ENCODE data around the gene TACSTD2. TPM values are rescaled to one million over a fixed set of nuclear protein-coding genes. Genes with fewer than 3 reads are reported as not detected.

The TACSTD2 gene
- total RNA-seq, 1 experiment from 2014 or later: 0.28 TPM

DNA sequence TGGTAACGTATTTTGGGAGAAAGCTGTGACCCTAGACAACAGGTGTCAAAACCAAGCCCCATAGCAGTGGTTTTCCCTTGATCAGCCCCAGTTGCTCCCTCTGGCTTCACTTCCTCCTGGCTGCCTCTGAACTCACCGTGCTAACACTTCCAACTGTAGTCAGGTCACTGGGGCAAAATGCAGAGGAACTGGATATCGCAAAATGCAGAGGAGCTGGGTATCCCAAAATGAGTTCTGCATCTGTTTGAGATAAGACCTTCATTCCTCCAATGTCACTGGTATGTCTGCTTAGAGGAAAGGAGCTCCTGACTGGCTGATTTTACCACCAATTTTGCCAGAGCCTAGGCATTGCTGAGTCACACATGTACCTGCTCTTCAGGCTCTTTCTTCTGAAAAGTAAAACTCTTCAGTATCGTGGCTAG is 19.6 kb upstream of the TACSTD2 start:
- ChIA-PET POLR2A (no interaction called here), CTCF (no interaction called here)
- Histone ChIP-seq H3K27me3 (ENCODE audit: control insufficient read depth, insufficient read depth, low read length) (no peaks in the 10 kb centered on the region; the same call in 1 of the 2 replicates), H3K4me3 (ENCODE audit: low read depth in 2 of 2, low read length in 2 of 2) (no peak overlapping the region), H3K36me3 (ENCODE audit: control insufficient read depth, insufficient read depth, low read length) (no peaks in the 10 kb centered on the region), H3K27ac (ENCODE audit: low read length) (no peak overlapping the region), H3K9me3 (ENCODE audit: control insufficient read depth, insufficient read depth, low read depth, low read length) (no peaks in the 10 kb centered on the region), H3K4me1 (ENCODE audit: control insufficient read depth, insufficient read depth, low read length) (no peaks in the 10 kb centered on the region)
- TF ChIP-seq, protein P1, sequence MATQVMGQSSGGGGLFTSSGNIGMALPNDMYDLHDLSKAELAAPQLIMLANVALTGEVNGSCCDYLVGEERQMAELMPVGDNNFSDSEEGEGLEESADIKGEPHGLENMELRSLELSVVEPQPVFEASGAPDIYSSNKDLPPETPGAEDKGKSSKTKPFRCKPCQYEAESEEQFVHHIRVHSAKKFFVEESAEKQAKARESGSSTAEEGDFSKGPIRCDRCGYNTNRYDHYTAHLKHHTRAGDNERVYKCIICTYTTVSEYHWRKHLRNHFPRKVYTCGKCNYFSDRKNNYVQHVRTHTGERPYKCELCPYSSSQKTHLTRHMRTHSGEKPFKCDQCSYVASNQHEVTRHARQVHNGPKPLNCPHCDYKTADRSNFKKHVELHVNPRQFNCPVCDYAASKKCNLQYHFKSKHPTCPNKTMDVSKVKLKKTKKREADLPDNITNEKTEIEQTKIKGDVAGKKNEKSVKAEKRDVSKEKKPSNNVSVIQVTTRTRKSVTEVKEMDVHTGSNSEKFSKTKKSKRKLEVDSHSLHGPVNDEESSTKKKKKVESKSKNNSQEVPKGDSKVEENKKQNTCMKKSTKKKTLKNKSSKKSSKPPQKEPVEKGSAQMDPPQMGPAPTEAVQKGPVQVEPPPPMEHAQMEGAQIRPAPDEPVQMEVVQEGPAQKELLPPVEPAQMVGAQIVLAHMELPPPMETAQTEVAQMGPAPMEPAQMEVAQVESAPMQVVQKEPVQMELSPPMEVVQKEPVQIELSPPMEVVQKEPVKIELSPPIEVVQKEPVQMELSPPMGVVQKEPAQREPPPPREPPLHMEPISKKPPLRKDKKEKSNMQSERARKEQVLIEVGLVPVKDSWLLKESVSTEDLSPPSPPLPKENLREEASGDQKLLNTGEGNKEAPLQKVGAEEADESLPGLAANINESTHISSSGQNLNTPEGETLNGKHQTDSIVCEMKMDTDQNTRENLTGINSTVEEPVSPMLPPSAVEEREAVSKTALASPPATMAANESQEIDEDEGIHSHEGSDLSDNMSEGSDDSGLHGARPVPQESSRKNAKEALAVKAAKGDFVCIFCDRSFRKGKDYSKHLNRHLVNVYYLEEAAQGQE (IDR thresholded peaks at IDR 0.05; ENCODE audit: insufficient read depth in 1 of 2, low read depth in 2 of 2, low read length in 1 of 2): no peak
- TF ChIP-seq TCF7L2 (IDR thresholded peaks at IDR 0.05; ENCODE audit: low read depth, low read length): no peak
- no peak for TF ChIP-seq SIN3A (IDR thresholded peaks at IDR 0.05; ENCODE audit: borderline replicate concordance, insufficient read depth, low read depth, low read length)
- TF ChIP-seq, protein P2, sequence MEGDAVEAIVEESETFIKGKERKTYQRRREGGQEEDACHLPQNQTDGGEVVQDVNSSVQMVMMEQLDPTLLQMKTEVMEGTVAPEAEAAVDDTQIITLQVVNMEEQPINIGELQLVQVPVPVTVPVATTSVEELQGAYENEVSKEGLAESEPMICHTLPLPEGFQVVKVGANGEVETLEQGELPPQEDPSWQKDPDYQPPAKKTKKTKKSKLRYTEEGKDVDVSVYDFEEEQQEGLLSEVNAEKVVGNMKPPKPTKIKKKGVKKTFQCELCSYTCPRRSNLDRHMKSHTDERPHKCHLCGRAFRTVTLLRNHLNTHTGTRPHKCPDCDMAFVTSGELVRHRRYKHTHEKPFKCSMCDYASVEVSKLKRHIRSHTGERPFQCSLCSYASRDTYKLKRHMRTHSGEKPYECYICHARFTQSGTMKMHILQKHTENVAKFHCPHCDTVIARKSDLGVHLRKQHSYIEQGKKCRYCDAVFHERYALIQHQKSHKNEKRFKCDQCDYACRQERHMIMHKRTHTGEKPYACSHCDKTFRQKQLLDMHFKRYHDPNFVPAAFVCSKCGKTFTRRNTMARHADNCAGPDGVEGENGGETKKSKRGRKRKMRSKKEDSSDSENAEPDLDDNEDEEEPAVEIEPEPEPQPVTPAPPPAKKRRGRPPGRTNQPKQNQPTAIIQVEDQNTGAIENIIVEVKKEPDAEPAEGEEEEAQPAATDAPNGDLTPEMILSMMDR (IDR thresholded peaks at IDR 0.05): no peak
- TF ChIP-seq POLR2AphosphoS5 (IDR thresholded peaks at IDR 0.05; ENCODE audit: low read depth, low read length): no peak
- DNase-seq (ENCODE audit: low read depth, low spot score) (no peak), ATAC-seq (no peak)
- intact Hi-C loops (cut with micrococcal nuclease; ENCODE audit: unreplicated experiment) (no loop called here), in situ Hi-C loops (cut with HindIII; ENCODE audit: low pct_unique_long_range_greater_than_20kb, low sequenced_read_pairs) (no loop called here)
- BruUV-seq (replicated peaks): no TSS peak

DNA sequence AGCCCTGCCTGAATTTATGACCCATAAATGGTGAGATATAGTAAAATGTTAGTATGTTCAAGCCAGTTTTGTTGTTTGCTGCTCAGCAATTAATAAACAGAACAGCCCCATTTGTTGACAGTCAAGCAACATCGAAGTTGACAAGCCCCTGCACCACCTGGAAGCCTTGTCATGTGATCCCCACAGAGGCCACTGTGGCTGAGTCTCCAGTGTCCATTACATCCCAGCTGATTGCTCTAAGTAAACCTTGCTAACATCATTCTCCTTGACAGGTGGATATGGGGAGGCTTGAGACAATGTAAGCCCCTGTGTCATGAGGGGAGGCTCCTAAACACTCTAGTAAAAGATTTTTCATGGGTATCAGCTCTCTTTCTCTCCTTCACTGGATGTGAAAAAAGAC is 17.5 kb upstream of the TACSTD2 start:
- POLR2A ChIA-PET: no interaction called here
- no peak for ATAC-seq
- DNase-seq (ENCODE audit: low read depth, low spot score): no peak
- no peak overlapping the region for H3K27ac ChIP-seq (ENCODE audit: low read length)
- no peaks in the 10 kb centered on the region for H3K36me3 ChIP-seq (ENCODE audit: control insufficient read depth, insufficient read depth, low read length)
- in situ Hi-C loops (cut with HindIII; ENCODE audit: low pct_unique_long_range_greater_than_20kb, low sequenced_read_pairs): no loop called here
- H3K27me3 ChIP-seq (ENCODE audit: control insufficient read depth, insufficient read depth, low read length): no peaks in the 10 kb centered on the region; the same call in 1 of the 2 replicates
- CTCF ChIA-PET: no interaction called here
- H3K4me3 ChIP-seq (ENCODE audit: low read depth in 2 of 2, low read length in 2 of 2): no peak overlapping the region
- no TSS peak for BruUV-seq (replicated peaks)
- TF ChIP-seq TCF7L2 (IDR thresholded peaks at IDR 0.05; ENCODE audit: low read depth, low read length): no peak
- TF ChIP-seq, protein P1 (IDR thresholded peaks at IDR 0.05; ENCODE audit: insufficient read depth in 1 of 2, low read depth in 2 of 2, low read length in 1 of 2): no peak
- TF ChIP-seq, protein P2 (IDR thresholded peaks at IDR 0.05): no peak
- no peak for TF ChIP-seq SIN3A (IDR thresholded peaks at IDR 0.05; ENCODE audit: borderline replicate concordance, insufficient read depth, low read depth, low read length)
- intact Hi-C loops (cut with micrococcal nuclease; ENCODE audit: unreplicated experiment): no loop called here
- H3K4me1 ChIP-seq (ENCODE audit: control insufficient read depth, insufficient read depth, low read length): no peaks in the 10 kb centered on the region
- H3K9me3 ChIP-seq (ENCODE audit: control insufficient read depth, insufficient read depth, low read depth, low read length): no peaks in the 10 kb centered on the region

All from Panc1 (cell line).